ENCODE data around the gene CALHM1. TPM values are rescaled to one million over a fixed set of nuclear protein-coding genes. Genes with fewer than 3 reads are reported as not detected.
A peak's percentile ranks its signal among the peaks of the same experiment; 100 is the strongest.
"Not testable (repeated sequence)": the region's sequence is repeated elsewhere in the genome, so short reads cannot be mapped to it uniquely, and the experiment has no call there.

Gene CALHM1
- not detected in 2 replicates for total RNA-seq

- no peak for DNase-seq (ENCODE audit: low read depth in 2 of 2)
Observed at GRCh38 chr10:103458720-103459119, at the start of gene CALHM1. CALHM1 (minus strand) TSS chr10:103458900; CDS start chr10:103458751, 149 bp downstream.

- DNase-seq (ENCODE audit: low read depth in 2 of 2): no peak
Observed at GRCh38 chr10:103507235-103508191, 48.8 kb upstream of the CALHM1 start.

- DNase-seq (ENCODE audit: low read depth in 2 of 2): no peak
Observed at GRCh38 chr10:103506061-103506460, 47.4 kb upstream of the CALHM1 start.

- peak; percentile 64 to 94 for DNase-seq (ENCODE audit: low read depth in 2 of 2)
Observed at GRCh38 chr10:103504181-103504783, 45.6 kb upstream of the CALHM1 start.

GRCh38 chr10:103503777-103504176 is 45.1 kb upstream of the CALHM1 start:
- DNase-seq (ENCODE audit: low read depth in 2 of 2): not testable (repeated sequence)

GRCh38 chr10:103502849-103503660 is 44.4 kb upstream of the CALHM1 start:
- no peak for DNase-seq (ENCODE audit: low read depth in 2 of 2)

- DNase-seq (ENCODE audit: low read depth in 2 of 2): no peak
Observed at GRCh38 chr10:103501186-103501585, 42.5 kb upstream of the CALHM1 start.

- no peak for DNase-seq (ENCODE audit: low read depth in 2 of 2)
Observed at GRCh38 chr10:103500481-103500880, 41.8 kb upstream of the CALHM1 start.

GRCh38 chr10:103499881-103500280 is 41.2 kb upstream of the CALHM1 start:
- no peak for DNase-seq (ENCODE audit: low read depth in 2 of 2)

GRCh38 chr10:103498936-103499638 is 40.4 kb upstream of the CALHM1 start:
- DNase-seq (ENCODE audit: low read depth in 2 of 2): no peak

- no peak for DNase-seq (ENCODE audit: low read depth in 2 of 2)
Observed at GRCh38 chr10:103497161-103497915, 38.6 kb upstream of the CALHM1 start.

GRCh38 chr10:103495321-103495720 is 36.6 kb upstream of the CALHM1 start:
- no peak for DNase-seq (ENCODE audit: low read depth in 2 of 2)

GRCh38 chr10:103493916-103494877 is 35.5 kb upstream of the CALHM1 start:
- DNase-seq (ENCODE audit: low read depth in 2 of 2): no peak

- DNase-seq (ENCODE audit: low read depth in 2 of 2): no peak
Observed at GRCh38 chr10:103493362-103493915, 34.7 kb upstream of the CALHM1 start, which contains the start of gene NEURL1. NEURL1 (plus strand) TSS chr10:103493705; CDS start chr10:103494388, 683 bp downstream.

GRCh38 chr10:103492655-103493261 is 34.1 kb upstream of the CALHM1 start:
- no peak for DNase-seq (ENCODE audit: low read depth in 2 of 2)

GRCh38 chr10:103491729-103492364 is 33.1 kb upstream of the CALHM1 start:
- DNase-seq (ENCODE audit: low read depth in 2 of 2): peak in 1 of 2 donors; percentile 63

GRCh38 chr10:103490986-103491314 is 32.2 kb upstream of the CALHM1 start:
- no peak for DNase-seq (ENCODE audit: low read depth in 2 of 2)

GRCh38 chr10:103487410-103487708 is 28.7 kb upstream of the CALHM1 start:
- DNase-seq (ENCODE audit: low read depth in 2 of 2): no peak

All from dermis microvascular lymphatic vessel endothelial cell (primary cell).